Activated gamma-delta T cell (primary cell): ENCODE data around the gene PEX11B.

Experiments
- DNase-seq: peaks from one replicate; lab custom pipeline; 2025; lab: John Stamatoyannopoulos, UW

PEX11B gene

DNA sequence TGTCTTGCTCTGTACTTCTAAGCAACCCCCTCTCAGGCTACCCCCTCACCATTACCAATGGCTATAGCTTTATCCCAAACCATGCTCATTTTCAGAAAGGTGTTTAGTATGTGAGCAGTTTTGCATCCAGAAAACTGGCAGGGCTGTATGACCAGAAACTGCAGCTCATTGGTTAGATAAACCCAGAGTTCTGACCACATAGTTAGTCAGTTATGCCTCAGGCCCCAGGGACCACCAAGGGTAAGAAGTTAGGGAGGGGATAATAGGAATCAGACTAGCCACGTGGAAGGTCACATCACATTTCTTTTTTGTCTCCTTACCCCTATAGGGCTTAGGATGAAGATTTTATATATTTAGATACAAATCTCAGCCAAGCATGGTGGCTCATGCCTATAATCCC, 9.9 kb downstream of the PEX11B start:
- no peak for DNase-seq

DNA sequence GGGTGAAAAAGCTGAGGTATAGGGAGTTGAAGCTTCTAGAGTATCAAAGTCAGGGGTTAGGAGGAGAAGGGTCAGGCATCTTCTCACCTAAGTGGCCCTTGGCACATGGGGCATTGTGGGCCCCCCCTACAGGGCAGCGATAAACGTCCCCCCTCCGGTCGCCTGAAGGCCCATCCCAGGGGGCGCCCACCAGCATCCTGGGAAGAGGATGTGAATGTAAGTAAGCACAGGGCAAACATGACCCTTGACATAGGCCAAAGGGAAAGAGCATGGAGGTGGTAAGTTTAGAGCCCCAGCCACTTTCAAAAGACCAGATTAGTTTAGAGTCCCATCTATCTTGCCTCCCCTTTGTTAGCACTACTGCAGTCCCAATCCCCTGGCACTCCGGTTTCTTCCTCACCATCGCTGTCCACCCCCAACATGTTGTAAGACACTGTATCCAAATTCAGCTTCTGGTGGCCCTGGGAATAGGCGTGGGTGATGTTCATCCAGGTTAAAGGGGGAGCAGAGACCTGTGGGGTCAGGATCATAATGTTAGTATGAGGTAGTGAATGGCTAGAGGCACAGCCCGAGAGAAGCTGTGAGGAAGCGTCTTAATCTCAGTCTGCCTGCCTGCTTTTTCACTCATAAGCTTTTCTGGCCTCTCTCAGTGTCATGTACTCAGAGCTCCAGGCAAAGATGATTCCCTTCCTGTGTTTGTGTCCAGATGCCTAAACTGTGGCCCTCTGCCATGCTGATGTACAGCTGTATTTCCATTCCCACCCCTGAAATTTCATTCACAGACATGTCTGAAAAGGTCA, 11.4 kb downstream of the PEX11B start:
- no peak for DNase-seq

DNA sequence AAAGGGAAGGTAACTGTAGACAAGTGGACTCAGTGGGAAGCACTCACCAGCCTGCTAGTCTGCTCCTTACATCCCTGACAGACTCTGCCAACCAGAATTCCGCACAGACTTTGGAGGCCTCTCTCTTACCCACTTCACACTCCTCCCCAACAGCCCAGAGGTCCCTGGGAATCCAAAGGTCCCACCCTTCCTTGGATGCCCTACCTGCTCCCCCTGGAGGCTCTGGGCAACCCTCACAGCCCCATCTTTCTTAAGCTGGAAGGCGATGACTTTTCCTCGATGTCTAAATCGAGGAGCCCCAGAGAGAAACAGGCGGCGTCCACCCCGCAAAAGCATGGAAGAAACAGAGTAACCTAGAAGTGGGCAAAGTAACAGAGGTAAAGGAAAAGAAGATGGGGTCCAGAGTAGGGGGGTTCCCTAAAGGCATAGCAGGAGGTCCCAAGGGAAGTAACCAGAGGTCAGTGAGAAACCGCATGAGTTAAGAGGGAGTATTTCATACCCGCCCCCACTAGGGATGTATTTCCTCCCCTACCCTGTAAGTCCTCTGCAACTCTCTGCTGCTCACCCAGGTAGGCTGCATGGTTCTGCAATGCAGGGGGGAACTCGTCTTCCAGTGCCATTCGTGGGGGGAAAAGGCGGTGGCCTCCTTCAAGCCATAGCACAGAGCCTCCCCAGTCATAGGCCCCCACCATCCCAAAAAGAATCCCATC, 17.1 kb downstream of the PEX11B start:
- DNase-seq, result no peak

DNA sequence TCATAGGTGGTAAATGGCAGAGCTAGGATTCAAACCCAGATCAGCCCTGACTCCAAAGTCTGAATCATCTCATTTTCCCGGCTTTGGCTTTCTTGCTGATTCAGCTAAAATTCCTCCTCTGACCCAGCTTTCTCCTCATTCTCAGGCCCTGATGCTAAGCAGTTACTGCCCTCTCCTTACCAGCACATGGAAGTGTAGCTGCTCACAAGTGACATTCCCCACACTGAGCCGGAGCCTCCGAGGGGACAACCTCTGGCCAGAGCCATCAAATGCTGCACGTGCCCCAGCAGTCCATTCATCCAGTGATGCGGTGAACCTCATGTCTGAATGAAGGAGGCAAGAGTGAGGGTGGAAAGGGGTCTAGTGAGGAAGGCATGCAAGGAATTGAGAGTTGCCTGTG, 19.8 kb downstream of the PEX11B start:
- DNase-seq, result no peak

DNA sequence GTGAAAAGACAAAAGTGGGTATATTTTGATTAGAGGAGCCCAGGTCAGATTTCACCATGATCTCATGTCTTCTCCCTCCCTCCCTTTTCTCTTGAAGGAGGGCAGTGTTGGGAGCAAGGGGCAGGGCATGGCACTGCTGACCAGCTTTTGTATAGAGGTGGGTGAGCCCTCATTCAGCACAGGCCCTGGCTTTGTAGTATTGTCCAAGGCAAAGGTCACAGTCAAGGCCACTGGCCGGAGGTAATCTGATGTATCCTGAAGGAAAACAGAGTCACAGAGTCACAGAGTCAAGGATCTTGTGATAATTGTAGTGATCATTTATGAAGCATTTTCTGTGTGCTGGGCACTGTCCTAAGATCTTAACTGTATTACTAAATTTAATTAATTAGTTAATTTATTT, 20.5 kb downstream of the PEX11B start:
- no peak for DNase-seq

DNA sequence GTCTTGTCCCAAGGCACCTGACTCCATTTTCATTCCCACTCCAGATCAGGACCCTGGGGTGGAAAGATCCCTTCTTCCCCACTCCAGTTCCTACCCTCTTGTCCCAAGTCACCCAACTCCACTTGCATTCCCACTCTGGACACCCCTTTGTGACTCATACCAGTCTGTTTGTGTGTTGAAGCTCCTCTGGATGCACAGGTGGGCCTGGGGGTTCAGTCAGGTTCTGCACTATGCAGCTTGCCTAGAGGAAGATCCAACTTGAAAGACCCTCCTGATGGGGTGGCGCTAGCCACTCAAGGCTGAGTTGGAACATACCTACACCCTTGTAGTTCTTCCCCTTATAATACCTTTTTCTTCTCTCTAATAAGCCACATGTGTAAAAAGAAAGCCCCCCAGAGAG, 23.0 kb downstream of the PEX11B start:
- DNase-seq, result no peak

DNA sequence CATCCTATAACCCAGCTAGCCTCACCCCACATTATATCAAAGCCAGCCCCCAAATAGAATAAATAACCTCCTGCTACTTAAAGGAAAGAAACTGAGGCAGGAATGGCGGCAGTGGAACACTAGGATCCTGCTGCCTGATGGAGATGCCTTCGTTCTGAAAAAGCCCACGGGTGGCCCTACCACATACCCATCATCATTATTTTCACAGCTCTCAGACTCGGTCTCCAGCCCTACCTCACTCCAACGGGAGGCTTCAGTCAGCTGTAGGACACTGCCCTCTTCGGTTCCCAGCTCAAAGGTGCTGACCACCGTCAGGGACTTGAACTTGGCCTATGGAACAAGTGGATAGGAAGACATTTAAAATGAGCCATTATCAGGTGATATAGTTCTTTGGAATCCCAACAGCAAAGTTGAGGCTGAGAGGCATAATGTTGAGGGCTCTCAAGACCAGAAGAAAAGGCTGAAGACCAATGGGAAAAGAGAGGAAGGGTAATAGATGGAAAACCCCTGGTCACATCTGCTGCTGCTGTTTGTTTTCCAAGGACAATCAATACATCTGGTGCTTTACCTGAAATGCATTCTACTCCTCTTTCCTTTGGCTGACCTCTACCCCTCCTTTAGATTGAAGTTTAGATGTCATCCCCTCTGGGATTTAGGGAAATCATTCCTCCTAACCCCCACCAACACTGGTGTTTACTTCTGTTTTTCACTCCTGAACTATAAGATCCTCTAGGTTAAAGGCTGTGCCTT, 25.0 kb downstream of the PEX11B start:
- DNase-seq, result no peak

DNA sequence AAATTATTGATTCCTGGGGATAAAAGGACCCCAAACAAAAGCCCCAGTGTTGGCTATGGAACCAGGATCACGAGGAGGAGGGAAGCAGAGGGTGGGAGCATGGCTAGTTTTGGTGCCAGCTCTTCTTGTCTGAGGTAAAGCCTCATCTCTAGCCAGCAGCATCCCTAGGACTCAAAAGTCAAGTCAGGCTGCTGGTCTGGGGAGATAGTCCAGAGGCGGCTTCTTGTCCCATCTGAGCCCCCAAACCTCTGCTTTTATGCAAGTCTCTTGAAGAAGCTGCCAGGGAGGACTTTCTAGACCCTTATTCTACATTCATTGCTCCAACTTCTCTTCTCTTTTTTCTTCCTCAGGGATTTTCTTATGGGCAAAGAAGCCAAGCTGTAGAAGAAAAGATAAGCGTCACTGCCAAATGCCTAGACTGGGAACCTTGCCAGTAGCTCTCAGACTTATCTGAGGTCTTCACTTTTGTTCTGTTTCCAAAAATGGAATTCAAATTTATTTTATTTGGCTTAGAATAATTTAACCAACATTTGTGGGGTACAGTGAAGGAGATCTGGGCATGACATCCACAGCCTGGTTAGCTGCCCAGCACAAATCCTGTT, 25.9 kb downstream of the PEX11B start:
- DNase-seq, result no peak

DNA sequence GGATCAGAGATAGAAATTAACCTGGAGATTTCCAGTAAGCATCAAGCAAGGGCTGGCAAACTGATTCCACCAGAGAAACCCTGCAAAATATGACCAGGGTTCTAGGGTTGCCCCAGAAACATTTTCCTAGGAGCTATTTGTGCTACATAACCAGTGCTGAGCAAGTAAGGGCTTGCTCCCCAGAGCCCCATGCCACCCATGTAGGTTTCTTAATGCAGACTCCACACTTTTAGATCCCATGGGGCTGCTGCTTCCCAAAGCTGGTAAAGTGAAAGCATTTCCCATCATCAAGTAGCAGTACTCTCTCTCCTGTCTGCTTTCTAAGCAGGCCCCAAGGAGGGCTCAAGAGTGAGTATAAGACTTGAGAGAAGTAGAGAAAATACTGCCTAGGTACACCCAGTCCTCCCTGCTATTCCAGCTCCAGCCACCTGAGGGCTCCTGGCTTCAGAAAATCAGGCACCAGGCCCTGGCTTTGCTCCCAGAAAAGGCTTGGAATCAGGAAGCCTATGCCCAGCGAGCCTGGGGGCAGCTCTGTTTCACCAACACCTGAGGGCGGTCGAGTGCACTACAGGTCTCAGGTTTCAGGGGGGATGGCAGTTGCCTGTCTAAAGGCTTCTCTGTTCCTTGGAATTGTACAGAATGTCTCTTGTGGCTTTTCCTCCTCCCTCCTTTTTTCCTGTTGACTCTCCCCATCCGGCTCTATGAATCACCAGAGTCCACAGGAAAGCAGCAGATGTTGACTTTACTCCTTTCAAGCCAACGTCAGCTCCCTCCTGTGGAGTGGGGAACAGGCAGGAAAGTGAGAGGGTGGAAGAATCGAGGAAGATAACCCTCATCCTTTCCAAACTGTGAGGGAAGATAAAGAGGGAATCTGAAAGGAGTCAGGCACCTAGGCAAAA, 26.7 kb downstream of the PEX11B start:
- DNase-seq, result no peak

DNA sequence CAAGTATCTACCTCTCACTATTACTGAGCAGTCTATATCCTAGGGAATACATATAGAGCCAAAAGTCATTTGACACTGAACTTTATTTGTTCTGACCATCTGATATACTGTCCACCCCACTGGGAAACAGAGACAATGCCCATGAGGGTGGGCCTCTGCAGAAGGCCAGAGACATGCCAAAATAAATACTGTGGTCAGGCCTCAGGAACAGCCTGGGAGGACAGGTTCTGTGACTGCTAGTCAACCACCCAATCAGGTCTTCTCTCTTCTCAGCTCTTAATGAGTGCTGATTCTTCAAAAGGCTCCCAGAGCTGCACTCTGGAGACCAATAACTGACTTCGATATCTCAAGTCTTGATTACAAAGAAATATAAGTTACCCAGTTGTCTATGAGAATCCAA, 27.4 kb downstream of the PEX11B start:
- DNase-seq, result no peak

DNA sequence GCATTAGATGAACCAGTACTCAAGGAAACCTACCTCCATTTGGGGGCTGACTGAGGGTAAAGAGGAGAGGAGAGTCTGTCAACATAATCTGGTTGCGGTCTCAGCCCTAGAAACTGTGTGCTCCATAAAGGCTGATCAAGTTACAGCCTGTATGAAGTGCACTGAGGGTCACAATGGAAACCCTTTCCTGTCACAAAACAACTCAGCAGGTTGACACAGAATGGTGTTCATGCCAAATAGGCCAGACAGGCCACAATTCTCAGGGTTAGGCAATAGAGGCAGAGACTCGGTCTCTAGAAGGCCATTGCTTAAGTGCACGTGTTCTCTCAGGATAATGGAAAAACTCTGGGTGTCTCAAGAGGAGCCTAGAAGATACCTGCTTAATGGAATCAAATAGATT, 28.8 kb downstream of the PEX11B start:
- DNase-seq, result no peak

DNA sequence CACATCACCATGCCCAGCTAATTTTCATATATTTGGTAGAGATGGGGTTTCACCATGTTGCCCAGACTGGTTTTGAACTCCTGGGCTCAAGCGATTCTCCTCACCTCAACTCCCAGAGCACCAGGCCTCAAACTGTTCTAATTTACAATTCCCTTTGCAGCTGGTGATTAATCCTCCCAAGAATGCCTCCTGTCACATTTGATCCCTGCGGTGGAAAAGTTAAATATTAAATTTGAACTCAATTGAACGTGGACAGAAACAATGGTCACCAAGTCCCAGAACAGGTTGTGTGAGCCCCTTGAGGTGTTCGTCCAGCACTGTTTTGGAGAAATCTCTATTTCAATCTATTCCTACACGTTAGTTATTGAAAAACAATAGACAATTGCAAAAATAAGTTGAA, 30.9 kb downstream of the PEX11B start:
- no peak for DNase-seq

DNA sequence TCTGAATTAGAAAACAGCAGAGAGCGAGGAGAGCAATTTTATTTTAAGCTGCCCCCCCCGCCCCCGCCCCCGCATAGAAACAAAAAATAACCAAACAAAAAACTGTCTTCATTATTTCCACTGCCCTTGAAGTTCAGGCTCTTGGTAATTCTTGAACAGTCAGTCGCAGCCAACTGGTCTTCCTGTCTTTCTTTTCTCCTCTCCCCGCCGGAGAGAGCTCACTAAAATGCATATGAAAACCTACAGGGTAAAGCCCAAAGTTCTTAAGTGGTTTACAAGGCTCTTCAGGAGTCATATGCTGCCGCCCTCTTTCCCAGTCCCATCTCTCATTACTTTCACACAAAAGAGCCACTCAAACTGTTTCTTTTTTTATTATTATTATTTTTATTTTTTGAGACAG, 31.7 kb downstream of the PEX11B start:
- no peak for DNase-seq

DNA sequence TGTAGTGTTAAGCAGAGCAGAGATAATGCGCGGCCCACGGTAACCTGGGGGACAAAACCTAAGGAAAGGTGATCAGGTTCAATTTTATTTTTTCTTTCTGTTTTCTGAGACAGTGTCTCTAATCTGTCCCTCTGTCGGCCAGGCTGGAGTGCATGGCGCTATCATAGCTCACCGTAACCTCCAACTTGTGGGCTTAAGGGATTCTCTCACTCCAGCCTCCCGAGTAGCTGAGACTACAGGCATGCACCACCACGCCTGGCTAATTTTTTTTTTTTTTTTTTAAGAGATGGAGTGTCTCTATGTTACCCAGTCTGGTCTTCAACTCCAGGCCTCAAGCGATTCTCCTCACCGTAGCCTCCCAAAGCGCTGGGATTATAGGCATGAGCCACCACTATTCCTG, 32.1 kb downstream of the PEX11B start:
- no peak for DNase-seq

DNA sequence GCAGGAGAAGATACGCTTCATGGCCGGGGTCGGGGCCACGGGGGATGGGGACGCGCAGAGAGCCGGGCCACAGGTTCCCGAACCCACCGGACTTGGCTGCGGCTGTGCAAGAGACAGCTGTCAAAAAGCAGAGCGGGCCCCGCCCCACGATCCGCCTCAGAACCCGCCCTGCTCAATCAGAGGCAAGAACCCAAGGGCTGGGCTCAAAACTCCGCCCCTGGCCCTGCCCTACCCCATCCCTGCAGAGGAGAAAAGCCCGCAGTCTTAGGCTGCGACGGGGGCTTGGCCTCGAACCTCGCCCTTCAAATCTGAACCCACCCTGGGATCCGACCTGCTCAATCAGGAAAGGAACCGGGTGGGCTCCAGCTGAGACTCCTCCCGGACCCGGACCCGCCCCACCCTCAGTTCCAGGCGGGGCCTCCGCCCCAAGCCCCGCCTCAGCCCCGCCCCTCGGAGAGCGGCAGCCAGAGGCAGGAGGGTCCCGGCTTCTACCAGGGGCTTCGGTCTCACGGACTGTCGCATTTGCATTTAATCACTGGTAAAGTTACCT, 32.7 kb downstream of the PEX11B start, which contains the start of gene ANKRD35:
TSS of gene ANKRD35 (minus strand) at position 129 of the 550 bp plus-strand sequence. CDS start at position 21, 108 bp downstream.
- DNase-seq, result peak; percentile 65

DNA sequence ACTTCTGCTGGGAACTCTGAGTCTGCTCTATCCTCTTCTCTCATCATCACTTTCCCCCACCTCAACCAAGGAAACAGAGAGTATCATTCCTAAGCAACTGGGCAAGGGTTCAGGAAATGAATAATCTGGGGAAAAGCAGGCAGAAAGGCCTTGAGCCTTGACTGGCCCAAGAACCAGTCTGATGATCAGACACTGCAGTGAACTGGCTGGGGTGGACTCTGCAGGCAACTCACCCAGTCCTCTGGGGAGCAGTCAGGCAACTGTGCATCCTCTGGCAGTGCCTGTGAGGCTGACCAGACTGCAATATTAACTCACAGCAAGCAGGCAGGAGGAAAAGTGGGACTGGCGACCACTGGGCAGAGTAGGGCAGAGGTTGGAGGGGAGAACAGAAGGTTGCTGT, 33.8 kb downstream of the PEX11B start:
- DNase-seq, result no peak

DNA sequence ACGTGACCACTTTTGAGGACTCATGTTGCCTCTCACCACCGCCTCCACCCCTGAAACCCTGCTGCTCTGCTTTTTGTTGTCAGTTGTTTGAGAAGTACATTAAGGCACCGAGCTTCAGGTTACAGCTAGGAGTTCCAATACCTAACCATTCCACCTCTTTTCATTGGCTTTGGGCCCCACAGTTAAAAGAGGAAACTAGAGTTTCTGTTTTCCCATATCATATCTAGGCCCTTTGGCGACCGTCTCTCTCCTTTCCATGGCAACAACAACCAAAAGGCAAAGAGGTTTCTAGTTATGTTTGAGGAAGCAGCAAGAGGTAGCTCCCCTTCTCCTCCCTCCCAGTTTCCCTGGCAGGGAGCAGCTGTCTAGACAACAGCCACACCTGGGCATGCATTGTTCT, 38.7 kb downstream of the PEX11B start:
- DNase-seq, result no peak

DNA sequence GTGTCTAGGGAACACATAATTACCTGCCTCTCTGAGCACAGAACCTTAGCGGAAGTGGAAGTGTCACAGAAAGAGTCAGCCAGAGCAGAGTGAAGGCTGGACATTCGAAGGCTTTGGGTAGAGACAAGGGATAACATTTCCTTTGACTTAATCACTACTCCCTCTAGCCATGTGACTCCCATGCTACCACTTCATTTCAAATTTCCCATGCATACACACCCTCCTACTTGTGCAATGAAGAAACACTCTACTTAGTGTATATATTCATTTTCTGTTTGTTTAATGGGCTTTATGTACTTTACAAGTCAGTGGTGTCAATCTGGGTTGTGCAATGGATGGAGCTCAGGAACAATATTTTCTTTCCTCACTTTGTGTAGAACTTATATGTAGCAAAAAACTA, 39.8 kb downstream of the PEX11B start:
- DNase-seq, result no peak

DNA sequence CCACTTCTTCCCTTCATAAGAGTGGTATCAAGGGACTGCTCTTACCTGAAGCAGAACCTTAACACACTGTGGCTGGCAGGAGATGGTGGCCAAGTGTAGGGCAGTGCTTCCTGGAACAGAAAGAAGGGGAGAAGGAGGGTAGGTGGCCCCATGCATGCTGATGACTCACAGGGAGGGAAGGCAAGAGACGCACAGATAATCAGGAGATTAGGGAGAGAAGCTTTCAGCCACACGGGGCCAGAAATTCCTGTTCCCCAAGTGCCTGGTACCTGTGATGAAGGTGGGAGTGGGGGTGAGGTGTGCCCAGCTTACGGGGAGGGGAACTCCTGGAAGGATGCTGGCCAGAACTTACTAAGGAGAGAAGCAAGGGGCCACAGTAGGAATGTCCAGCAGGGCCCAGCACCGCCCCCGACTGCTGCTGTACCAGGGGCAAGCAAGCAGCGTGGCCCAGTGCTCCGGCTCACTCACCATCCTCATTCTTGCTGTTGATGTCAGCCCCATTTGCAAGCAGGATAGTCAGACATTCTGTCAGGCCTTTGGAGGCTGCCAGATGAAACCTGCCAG, 40.5 kb downstream of the PEX11B start:
- DNase-seq, result no peak

DNA sequence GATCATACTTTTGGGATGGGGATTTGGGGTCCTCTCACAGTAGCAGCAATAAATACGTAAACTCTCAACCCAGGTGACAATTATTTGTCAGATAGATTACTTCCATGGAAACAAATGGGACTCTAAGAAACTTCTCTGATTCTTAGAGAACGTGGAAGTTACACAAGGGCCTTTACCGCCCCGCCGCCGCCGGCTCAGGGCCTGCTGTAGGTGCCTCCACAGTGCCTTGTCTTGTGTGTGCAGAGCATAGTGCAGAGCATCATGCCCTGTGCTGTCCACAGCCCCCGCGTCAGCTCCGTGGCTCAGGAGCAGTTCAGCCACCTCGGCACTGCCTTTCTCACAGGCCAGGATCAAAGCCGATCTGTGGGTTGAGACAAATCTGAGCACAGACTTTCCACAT, 43.9 kb downstream of the PEX11B start:
- DNase-seq, result no peak
